Bronchial epithelial cell (primary cell): ENCODE results near the gene BBS7. TPM values are rescaled to one million over a fixed set of nuclear protein-coding genes. Genes with fewer than 3 reads are reported as not detected.
A peak's percentile ranks its signal among the peaks of the same experiment; 100 is the strongest.

ENCODE experiments used
- DNase-seq: peaks from one replicate; pipeline ENCODE4 v3.0.0-alpha.2; 2010; ENCODE audit warnings: low read depth
- FAIRE-seq: peaks from 2 replicates; lab custom pipeline; 2011; peaks lifted over from hg19 to GRCh38; lab: Jason Lieb, UNC
- H3K27me3 ChIP-seq: 2 replicates; pipeline ENCODE4 v1.5.1; 2011; ENCODE audit warnings: low read length; ENCODE audit not compliant: control insufficient read depth, insufficient read depth
- H3K36me3 ChIP-seq: 2 replicates; pipeline ENCODE4 v1.5.1; 2011; ENCODE audit warnings: low read length; ENCODE audit not compliant: control insufficient read depth, insufficient read depth
- H3K4me3 ChIP-seq: 2 replicates; pipeline ENCODE4 v1.5.1; 2011; ENCODE audit warnings: mild to moderate bottlenecking, low read depth, low read length, control low read depth
- total RNA-seq: library from RNA; depleted of rRNA; stranded (reverse); fragments of >200 nt; gene quantifications from 2 replicates; pipeline ENCODE4 v1.2.1, GENCODE V29; 2014
- TF ChIP-seq, protein P1 (sequence below): IDR thresholded peaks from 2 replicates; pipeline ENCODE4 v1.5.1; 2011; ENCODE audit warnings: mild to moderate bottlenecking, moderate library complexity, low read length, control low read depth, inconsistent platforms; ENCODE audit not compliant: insufficient read depth, severe bottlenecking

Gene BBS7
- total RNA-seq, 1 donor from 2014 or later = 13.4 TPM

DNA sequence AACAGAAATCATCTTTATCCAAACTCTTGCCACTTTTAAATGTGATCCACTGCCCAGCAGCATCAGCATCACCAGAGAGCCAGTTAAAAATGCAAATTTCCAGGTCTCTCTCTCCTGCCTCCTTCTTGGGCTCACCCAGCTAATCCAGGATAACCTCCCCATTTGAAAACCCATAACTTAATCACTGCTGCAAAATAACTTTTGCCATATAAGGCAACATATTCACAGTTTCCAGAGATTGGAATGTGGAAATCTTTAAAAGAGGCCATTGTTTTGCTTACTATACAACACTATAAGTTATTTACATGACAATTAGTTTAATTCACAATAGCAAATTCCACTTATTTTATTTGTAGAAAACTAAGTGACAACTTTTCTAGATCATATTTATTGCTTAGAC lies 74.0 kb downstream of the BBS7 start:
- no peaks in the 10 kb centered on the region for H3K36me3 ChIP-seq
- H3K4me3 ChIP-seq = no peak overlapping the region
- FAIRE-seq (no peak), DNase-seq (no peak)
- no peaks in the 10 kb centered on the region for H3K27me3 ChIP-seq
- TF ChIP-seq, protein P1, sequence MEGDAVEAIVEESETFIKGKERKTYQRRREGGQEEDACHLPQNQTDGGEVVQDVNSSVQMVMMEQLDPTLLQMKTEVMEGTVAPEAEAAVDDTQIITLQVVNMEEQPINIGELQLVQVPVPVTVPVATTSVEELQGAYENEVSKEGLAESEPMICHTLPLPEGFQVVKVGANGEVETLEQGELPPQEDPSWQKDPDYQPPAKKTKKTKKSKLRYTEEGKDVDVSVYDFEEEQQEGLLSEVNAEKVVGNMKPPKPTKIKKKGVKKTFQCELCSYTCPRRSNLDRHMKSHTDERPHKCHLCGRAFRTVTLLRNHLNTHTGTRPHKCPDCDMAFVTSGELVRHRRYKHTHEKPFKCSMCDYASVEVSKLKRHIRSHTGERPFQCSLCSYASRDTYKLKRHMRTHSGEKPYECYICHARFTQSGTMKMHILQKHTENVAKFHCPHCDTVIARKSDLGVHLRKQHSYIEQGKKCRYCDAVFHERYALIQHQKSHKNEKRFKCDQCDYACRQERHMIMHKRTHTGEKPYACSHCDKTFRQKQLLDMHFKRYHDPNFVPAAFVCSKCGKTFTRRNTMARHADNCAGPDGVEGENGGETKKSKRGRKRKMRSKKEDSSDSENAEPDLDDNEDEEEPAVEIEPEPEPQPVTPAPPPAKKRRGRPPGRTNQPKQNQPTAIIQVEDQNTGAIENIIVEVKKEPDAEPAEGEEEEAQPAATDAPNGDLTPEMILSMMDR = no peak

DNA sequence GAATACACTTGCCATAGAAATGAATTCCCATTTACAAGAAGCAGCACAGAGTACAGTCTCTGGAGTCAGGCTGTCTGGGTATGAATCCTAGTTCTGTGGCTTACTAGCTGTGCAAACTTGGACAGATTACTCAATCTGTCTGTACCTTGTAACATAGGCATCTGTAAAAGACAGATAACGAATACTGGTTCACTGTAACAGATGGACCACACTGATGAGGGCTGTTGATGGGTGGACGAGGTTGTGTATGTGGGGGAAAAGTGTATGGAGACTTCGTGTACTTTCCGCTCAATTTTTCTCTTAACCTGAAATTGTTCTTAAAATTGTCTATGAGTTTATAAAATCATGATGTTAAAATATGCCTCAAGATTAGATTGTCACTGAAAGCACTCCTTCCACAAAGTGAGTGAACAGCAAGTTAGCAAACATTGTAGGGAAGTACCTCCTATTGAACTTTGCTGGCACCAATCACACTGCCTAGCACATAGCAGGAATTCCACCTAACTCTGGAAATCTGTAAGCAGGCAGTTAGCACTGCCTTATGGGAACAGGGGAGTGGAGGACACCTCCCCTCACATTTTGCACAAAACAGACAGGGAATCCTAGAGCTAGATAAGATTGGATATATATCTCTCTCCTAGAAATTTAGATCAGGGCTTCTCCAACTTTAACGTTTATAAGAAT lies 75.6 kb downstream of the BBS7 start:
- FAIRE-seq = no peak
- DNase-seq = no peak
- Histone ChIP-seq H3K4me3 (no peak overlapping the region), H3K27me3 (no peaks in the 10 kb centered on the region), H3K36me3 (no peaks in the 10 kb centered on the region)
- TF ChIP-seq, protein P1 = no peak

DNA sequence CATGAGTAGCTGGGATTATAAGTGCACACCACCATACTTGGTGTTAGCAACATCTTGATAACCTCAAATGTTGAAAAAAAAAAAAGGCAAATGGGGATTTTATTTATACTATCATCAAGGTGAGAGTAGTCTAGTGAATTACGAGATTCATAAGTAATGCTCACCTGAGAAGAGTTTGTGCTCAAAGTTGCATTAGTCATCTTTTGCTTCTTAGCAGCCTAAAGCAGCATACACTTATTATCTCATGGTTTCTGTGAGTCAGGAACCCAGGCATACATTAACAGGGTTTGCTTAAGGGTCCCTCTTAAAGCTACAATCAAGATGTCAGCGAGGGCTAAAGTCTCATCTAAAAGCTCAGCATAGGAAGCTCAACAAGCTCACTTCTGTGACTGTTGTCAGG lies 77.3 kb downstream of the BBS7 start:
- FAIRE-seq = no peak
- DNase-seq = peak; percentile 84
- no peak overlapping the region for H3K4me3 ChIP-seq
- no peaks in the 10 kb centered on the region for H3K27me3 ChIP-seq
- H3K36me3 ChIP-seq = no peaks in the 10 kb centered on the region
- TF ChIP-seq, protein P1 = no peak

DNA sequence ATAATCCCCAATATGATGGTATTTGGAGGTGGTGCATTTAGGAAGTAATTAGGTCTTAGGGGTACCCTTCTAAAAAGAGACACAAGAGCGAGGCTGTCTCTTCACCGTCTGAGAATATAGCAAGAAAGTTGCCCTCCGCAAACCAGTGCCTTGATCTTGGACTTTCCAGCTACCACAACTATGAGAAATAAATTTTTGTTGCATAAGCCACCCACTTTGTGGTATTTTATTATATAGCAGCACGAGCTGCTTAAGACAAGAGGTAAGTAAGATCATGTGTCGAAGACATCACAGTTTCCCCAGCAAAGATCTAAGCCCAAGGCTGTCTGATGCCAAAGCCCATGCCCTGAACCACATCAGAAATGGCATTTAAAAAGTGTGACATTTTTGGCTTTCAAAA lies 78.8 kb downstream of the BBS7 start:
- Histone ChIP-seq H3K4me3 (no peak overlapping the region), H3K27me3 (no peaks in the 10 kb centered on the region), H3K36me3 (no peaks in the 10 kb centered on the region)
- FAIRE-seq (no peak), DNase-seq (no peak)
- TF ChIP-seq, protein P1 = no peak

DNA sequence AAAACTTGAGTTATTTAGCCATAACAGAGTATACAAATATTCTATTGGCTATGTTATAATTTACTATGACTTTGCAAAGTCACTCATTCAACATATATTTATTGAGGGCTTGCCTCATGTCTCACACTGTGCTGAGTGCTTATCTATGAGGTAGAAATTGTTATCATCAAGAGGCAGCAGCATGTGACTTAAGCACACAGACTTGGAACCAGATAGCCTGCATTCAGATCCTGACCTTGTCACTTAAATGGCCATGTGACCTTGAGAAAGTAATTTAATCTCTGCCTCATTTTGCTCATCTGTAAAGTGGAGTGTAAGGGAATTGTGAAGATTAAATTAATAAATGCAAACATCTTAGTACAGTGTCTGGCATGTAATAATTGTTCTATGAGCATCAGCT lies 79.3 kb downstream of the BBS7 start:
- TF ChIP-seq, protein P1 = no peak
- FAIRE-seq = no peak
- no peak overlapping the region for H3K4me3 ChIP-seq
- DNase-seq = no peak
- H3K27me3 ChIP-seq = no peaks in the 10 kb centered on the region
- H3K36me3 ChIP-seq = no peaks in the 10 kb centered on the region
